GM19455 (cell line): ENCODE data around the gene SLC25A53.
"Not testable (repeated sequence)": the region's sequence is repeated elsewhere in the genome, so short reads cannot be mapped to it uniquely, and the experiment has no call there.

Experiments
- ATAC-seq: cut with Tn5 transposase; IDR thresholded peaks from one replicate; pipeline ENCODE4 v1.9.1; 2021; ENCODE audit not compliant: unreplicated experiment

The SLC25A53 gene

DNA sequence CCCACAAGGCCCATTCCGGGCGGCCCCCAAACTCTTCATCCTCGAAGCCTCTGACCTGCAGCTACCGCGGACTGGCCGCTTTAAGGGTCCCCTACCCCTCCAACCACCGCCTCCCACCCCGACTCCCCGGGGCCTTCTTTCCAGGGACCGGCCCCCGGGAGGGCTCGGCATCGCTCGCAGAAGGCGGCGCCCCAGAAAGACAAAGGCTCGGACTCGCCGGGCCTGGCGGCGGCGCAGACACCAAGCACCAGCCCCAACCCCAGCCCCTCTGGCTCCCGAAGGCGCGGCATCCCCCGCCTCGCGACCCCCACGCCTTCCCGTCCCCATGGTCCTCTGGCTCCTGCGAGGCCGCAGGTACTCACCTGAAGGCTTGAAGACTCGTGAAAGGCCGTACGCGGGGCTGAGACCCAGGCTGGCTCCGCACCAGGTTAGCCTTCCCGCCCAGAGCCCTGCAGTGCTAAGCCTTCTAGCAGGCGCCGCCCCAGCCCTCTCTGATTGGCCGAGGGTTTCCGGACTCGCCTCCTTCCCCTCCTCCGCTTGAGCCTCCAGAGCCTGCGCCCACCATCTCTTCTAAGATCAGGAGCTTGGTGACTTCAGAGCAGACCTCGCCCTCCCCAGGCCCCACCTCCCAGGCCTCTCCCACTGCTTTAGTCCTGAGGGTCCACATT is 80.9 kb downstream of the SLC25A53 start, which contains the start of gene TMSB15C:
Gene TMSB15C (minus strand): TSS at position 459 of the 668 bp plus-strand sequence.
- not testable (repeated sequence) for ATAC-seq

DNA sequence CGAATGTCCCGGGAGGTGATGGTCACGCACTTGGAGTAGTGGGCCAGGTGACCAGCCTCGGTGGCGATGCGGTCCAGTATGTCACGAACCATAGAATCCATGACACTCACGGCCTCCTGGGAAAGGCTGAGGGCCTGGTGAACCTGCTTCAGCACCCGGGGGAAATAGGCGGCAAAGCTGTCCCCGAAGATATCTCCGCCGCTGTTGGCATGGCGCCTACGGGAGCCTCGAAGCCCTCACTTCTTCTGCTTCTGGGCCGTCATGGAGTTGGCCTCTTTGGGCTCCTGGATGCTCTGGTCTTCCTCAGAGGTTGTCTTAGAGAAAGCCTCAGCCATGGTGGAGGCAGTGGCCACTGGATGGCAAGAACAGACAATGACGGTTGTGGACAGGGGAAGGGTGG is 94.2 kb downstream of the SLC25A53 start:
- not testable (repeated sequence) for ATAC-seq

DNA sequence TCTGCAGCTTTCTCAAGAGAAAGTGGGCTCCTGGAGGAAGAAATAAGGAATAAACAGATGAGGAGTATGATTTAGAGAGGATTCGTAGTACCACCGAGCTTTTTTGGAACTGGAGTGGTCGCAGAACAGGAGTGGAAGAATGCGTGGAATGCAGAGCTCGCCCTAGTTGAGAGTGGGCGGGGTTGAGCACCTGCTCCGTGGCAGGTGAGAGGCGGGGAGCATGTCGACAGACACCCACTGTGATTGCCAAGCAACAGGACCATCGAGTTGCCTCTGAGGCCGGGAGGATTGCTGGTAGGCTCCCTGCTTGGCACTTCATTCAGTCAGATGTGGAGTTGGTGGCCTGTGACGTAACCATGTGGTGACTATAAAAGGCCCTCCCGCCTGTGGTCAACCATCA is 101.9 kb downstream of the SLC25A53 start:
- not testable (repeated sequence) for ATAC-seq
